GM19395 (cell line): ENCODE measurements around the gene GTF3A.
A peak's percentile ranks its signal among the peaks of the same experiment; 100 is the strongest.

ENCODE experiments used
- ATAC-seq: cut with Tn5 transposase; IDR thresholded peaks from one replicate; pipeline ENCODE4 v1.9.1; 2021; ENCODE audit warnings: mild to moderate bottlenecking, moderate library complexity; ENCODE audit not compliant: unreplicated experiment

Gene GTF3A

DNA sequence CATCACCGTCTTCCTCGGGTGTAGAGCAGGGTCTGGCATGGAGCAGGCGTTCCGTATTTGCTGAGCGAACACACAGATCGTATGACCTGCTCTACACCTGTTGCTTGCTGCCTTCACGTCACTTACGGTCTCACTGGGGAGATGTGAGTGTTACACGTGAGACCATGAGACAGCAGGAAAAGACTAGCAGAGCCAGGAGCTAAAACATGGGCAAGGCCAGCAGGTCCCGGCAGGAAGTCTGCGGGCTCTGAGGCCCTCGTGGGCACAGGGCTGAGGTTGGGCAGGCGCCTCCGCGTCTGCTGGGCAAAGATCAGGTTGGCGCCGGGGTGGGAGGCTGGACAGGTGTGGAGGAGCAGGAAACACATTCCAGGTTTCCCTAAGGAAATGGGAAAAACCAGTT, 19.7 kb upstream of the GTF3A start:
- no peak for ATAC-seq

DNA sequence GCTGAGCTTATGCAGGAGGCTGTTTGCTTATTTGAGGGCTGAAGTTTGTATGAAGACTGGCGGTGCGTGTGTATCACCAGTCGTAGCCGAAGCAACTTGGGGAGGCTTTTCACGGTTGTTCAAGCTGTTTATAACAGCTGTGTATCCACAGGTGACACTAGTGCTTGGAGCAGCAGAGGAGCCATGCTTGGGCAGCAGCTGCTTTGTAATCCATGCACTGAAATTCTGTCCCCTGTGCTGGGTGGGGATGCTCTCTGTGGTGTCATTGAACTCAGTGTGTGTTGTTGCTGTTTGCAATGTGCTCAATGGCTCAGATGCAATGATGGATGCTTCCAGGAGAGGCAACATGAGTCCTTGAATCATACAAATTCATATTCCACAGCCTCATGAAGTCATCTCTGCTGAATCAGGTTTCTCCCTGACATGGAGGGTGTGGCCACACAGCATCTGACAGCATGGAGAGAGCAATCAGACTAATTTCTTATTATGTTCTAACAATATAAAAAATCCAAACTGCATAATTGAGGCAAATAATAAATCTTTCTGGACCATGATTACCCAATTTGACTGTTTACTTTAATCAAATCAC, 18.8 kb upstream of the GTF3A start:
- no peak for ATAC-seq

DNA sequence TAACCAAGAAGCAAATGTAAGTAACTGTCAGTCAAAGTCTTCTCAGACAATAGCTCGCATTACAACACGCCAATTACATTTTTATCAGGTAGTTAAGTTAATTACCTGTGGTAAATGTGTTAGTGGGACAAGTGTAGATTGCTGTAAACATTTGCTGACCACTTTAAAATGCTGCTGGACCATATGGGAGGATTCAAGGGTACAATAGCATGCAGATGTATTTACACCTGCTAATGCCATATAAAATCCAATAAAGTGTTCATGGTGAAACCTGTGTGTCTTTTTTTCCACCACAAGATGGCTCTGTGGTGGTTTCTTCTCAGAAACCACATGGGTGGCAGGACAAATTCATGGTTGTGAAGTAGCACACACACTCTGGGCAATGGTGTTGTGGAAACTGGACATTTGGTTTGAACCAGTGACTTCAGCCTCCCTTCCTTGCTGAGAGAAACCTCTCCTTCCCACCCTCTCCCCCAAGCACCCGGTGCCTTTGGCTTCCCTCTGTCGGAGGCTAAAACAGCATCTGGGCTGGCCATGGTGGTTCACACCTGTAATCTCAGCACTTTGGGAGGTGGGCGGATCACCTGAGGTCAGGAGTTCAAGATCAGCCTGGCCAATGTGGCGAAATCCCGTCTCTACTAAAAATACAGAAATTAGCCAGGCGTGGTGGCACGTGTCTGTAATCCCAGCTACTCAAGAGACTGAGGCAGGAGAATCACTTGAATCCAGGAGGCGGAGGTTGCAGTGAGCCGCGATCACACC, 18.1 kb upstream of the GTF3A start:
- no peak for ATAC-seq

DNA sequence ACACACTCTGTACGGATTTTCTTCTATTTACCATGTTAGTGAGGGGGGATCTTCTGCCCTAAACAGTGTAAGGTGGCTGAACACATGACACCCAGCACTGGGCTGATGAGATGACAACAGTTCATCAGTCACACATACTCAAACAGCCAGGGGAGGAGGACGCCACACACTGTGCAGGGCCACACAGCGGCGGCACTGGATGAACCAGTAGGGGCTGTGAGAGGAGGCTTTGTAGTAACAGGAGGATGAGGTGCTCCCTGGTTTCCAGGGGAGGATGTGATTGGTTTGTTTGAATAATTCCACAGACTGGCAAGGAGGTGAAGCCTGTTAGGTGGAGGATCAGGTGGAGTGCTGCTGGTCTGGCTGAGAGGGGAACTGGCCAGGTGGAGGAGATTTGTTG, 16.3 kb upstream of the GTF3A start:
- no peak for ATAC-seq

DNA sequence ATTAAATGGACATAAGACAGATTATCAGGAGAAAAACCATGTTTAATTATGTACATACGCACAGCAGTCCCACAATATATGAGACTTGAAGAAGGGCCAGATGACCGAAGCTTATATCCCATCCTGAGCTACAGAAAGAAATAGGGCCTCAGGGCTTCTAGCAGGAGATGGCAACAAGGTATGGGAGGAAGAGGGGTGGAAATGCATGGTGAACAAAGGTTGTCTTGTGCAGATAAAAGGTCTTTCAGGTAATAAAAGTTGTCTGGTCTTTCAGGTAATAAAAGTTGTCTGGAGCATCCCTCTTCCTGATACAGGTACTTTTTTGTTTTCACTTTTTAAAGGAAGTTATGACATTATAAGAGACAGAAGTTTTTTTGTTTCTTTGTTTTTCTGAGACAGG, 15.4 kb upstream of the GTF3A start:
- ATAC-seq: no peak

DNA sequence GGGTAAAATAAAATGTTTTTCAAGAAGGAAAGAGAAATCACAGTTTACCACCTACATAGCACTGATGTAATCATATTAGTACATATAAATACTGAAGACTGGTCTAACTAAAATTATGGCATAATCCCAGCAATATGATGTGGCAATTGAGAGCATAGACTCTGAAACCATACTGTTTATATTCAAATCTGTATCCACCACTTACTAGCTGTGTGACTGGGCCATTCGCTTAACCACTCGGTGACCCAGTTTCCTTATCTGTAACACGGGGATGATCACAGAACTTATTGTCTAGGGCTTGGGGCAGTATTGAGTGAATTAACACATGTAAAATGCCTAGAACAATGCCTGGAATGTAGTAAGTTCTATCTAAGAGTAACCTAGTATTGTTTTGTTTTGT, 13.1 kb upstream of the GTF3A start:
- ATAC-seq: no peak

DNA sequence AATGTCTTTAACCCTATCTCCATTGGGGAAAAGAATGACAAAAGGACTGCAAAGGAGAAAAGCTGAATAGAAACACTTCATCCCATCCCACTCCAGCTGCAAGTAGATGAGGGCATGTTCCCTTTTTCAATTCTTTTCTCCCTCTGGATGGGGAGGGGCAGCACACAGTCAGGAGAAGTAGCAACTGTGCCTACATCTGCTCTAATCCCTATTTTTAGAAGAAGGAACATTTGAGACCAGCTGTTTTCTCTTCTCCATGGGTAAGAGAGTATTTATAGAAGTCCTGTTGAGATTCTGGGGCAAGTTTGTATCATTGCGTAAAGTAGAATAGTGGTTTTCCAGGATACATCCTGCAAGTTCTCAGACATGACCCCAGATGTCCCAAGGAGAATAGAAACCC, 9.3 kb upstream of the GTF3A start:
- no peak for ATAC-seq

DNA sequence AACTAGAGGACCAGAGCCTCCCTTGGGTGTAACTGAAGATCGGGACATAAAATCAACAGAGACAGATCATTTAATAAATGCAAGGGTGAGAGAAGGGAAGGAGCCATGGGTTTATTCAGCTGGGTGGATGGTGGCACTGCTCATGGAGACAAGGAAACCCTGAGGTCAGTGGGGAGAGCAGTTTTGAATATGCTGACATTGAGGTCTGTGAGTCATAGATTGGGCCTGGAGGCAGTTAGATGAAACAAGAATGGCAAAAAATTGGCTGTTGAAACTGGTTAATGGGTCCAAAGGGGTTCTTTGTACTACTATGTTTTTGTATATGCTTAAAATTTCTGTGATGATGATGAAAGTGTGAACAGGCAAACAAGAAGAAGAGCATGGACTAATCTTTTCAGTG, 5.1 kb upstream of the GTF3A start:
- ATAC-seq: no peak

DNA sequence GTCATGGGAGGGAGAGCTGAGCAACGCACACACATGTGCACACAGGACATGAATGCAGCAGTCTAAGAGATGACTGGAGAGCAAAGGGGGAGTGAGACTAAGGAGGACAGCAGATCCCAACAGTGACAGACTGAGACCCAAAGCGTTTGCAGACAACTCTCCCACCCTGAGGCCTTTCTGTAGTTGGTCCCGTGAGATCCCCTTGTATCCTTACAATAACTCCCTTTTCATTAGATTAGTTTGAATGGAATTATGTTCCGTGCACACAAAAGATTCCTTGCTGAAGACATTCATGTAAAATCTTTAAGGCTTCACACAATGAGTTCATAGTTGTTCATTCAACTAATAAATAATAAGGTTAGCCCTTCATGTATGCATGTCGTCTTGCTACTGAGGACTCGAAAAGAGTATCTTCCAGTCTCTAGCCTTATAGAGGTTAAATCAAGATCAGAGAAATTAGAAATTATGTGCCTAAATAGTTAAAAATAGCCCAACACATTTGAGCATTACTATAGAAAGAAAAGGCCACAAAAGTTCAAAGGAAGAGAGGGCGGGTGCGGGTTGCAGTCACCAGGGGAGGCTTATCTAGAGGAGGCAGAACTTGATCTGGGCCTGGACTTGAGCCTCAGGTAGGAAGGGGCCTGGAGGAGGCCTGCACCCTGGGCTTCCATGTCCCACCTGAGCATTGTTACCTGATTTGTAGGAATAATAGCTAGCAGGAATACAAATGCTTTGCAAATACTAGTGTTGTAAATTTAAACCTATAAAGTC, 3.1 kb upstream of the GTF3A start:
- no peak for ATAC-seq

DNA sequence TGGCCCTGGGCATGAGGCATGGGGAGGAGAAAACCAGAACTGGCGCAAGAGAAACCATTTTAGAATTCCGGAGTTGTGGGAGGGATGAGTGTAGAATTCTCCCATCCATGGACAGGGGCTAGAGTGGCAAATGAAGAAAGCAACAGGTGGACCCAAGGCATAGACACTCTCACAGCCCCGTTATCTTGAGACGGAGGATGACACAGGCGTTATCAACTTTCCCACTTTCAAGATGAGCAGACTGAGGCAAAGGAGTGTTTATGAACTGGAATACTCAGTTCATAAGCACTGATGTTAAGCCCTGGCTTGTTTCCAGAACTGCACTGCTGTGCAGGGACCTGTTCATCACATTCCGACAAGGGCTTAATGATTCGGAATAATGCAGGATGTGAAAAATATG, 1.1 kb upstream of the GTF3A start:
- no peak for ATAC-seq

DNA sequence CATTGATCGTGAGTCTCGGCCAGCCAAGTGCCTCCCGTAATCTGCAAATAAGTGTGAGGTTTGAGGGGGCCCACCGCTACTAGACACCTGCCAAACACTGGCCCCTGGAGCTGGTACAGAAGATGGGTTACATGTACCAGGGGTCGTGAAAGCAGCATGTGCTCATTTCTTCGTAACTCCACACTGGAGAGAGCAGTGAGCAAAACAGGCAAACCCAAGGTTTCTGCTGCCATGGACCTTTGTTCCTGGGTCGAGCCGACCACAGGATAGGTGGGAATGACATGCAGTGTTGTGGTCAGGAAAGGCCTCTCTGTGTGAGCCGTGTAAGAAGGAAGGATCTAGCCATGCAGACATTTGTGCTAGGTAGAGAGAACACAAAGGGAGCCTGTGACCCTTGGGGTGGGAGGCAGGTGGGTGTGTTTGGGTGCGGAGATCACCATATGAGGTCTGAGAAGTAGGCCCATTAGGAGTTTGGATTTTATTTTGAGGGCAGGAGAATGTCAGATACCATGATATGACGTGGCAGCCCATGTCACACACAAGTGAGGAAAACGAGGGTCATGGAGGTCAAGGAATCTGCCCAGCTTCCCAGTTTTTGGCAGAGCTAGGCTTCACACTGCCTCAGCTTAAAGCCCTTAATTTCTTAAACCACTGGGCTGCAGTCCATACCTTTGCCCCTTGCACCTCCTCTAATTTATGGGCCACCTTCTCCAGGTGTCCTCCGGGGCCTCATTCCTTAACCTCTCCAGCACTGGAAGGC, 919 bp downstream of the GTF3A start:
- peak; percentile 8 for ATAC-seq

DNA sequence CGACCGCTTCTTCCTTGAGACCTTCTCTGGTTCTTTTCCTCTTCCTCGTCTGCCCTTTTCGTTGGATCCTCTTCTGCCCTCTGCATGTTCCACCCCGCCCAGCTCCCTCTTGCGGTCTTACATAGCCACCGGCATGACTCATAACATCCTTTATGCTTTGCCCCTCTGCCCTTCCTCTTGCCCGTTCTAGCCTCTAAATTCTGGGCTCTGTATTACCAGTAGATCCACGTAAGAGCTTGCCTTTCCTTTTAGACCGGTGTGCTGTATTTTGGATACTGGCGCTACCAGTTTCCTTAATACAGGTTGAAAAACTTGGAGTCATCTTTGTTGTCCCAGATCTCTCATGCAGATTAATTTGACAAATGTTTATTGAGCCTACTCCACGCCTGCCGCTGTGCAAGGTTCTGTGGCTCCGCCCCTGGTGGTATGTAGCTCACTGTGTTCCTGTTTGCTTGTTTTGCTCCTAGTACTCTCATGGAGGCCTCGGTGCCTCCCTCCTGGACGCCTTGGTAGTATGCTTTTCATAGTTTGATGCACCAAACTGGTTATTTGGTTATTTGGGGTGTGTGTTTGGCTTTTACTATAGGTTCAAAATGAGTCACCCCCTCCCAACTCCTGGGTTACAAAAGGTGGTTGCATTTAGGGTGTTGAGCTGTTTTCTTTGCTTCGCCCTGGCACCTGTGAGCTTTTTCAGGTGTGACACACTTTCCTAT, 1.7 kb downstream of the GTF3A start:
- ATAC-seq: peak; percentile 68

DNA sequence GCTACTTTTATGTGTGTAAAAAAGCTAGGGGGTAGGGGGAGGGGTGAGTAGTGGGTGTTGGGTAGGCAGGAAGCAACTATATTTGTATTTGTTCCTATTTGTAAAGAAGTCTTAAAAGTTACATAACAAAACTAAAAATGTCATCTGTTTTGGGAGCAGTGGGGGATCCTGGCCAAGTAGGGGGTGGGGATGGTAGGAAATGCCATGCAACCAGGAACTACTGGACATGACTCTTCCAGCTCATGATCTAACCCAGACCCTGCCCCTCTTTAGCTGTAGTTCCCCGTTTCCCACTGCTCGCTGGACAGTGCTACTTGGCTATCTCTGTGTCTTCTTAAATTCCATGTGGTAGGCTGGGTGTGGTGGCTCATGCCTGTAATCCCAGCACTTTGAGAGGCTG, 3.2 kb downstream of the GTF3A start:
- no peak for ATAC-seq

DNA sequence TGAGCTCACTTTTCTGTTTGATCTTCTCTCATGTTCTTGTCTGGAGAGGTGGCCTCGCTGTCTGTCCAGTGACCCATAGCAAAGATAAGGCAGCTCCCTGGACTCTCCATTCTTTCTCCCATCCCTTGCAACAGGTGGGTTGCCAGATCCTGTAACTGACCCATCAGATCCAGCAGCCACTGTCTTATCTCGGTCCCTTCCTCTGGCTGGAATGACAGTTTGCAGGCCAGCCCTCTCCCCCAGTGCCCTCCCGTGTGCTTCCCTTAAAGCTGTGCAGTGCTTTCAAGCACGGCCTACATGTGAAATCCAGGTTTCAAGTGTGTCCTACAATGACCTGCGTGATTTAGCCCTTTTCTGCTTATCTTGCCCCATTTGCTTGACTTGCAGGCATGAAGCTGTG, 3.7 kb downstream of the GTF3A start:
- no peak for ATAC-seq

DNA sequence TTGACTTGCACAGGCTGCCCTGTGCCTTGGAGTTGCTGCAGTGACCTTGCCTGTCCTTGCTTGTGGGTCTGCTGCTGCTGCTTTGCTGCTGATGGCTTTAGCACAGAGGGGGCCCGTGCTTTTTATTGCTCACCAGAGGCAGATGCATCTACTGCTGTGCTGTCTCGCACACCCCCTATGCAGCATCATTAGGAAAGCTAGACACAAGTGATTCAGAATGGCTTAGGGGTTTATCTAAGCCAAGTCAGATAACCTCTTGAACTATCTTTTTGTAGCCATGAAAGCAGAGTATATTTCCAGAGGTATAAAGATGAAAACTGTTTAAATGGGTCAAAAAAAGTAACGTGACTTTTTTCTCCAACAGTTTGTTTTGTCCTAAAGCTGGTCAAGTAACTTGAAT, 7.8 kb downstream of the GTF3A start:
- no peak for ATAC-seq

DNA sequence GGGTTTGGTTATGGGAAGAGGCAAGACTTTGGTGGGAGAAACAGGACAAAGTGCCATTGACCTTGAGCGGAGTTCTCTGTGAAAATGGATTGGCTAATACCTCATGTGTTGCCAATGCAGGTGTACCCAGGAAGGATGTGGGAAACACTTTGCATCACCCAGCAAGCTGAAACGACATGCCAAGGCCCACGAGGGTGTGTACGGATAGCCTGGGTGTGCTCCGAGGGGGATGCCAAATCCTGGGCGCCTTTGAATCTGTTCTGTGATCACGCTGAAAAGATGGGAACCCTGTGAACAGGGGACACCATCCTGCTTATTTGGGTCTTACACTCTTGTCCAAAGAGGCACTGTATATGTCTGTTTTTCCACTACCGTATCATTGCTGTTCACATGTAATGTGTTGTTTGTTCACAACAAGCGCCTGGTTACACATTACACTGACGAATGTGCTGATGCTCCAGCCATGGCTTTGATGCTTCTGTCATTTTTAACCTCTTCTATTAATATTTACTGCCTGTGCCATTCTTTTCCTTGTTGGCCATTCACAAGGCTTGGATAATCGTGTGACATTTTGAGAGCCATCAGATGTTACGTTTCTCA, 8.3 kb downstream of the GTF3A start:
- no peak for ATAC-seq

DNA sequence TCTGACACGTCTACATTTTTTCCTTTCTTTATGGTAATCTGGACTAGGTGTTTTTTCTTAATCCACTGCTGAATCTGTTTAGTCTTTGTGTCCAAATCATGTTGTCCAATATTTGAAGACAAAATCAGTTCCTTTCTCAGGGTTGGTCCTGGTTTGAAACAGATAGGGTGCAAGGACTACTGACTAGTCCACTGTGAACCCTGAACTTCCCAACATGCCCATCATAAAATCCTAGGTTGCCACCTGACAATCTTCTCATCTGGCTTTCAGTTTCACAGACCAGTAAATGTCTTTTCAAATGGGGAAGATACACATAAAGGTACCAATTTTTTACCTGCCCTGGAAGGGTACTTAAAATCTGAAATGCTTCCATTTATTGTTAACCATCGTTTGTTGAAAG, 12.7 kb downstream of the GTF3A start:
- ATAC-seq: no peak

DNA sequence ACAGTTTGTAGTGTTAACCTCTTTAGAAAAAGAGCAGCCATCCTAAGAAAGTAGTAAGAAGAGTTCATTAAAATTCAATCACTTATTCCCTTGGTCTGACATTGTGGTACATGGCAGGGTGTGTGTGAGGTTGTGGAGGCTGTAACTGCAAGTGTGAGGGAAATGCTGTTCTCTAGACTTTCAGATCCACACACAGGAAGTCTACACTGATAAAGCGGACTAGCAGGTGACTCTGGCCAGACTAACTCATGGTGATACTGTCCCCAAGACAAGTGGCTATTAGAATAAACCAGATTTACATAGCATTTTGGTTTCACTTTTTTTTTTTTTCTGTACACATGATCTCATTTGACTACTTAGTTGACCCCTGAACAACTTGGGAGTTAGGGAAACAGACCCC, 16.0 kb downstream of the GTF3A start:
- ATAC-seq: peak; percentile 69

DNA sequence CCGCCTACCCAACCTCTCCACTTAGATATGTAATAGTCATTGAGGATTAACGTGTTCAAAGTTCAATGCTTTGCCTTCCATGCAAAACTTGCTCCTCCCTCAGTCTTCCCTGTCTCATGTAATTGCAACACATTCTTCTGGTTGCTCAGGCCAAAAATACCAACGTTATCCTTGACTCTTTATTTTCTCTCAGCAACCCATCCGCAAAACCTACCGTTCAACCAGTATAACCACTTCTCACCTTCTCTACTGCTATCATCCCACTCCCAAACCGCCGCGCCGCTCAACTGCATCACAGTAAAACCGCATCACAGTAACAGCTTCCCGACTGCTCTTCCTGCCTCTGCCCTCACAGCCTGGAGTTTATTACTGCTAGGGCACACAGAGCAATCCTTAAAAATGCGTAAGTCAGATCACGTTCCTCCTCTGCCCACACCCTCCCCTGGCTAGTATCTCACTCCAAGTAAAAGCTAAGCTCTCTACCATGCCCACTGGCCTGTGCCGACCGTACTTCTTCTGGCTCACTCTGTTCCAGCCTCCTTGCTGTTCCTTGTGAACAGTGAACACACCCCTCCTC, 17.7 kb downstream of the GTF3A start:
- no peak for ATAC-seq

DNA sequence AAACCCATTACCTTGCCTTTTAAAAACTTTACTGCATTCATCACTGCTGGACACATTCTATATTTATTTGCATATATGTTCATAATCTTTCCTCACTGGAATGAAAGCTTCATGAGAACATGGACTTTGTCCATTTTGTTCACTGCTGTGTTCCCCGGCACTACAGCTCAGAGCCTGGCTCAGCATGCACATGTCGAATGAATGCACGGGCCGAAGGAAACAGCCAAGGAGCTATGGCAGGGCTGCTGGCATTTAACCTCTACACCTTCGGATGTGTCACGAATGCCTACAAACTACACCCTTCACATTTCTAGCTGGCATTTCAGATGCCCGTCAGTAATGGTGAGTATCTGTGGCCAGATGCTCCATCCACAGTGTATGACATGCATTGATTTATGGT, 18.4 kb downstream of the GTF3A start:
- ATAC-seq: no peak
